ENCODE measurements around the gene CALHM2.

Gene CALHM2

DNA sequence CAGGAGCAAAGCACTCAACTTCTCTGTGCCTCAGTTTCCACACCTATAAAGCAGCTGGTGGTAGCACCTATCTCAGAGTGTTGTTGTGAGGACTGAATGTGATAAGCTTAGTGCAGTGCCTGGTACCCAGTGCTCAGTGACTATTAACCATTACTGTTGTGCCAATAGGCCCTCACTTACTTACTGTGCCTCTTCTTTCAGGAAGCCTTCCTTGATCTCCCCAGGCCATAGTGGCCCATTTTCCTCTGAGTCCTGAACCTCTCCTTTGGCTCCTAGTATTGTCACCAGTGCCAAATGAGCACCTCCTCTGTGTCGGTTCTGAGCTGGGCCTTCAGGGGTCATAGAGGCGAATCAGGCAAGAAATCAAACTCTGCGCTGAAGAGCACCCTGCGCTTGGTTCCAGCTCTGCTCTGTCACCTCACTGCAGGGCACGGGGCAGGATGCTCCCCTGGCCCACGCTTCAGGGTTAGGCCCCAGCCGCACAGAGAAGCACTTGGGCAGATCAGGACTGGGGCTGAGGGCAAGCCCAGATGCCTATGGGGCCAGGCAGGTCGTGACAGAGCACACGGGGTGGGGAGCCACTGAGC, 4.0 kb upstream of the CALHM2 start:
- DNase-seq (ENCODE audit: low read depth, low spot score): no peak
- TF ChIP-seq, protein P1, sequence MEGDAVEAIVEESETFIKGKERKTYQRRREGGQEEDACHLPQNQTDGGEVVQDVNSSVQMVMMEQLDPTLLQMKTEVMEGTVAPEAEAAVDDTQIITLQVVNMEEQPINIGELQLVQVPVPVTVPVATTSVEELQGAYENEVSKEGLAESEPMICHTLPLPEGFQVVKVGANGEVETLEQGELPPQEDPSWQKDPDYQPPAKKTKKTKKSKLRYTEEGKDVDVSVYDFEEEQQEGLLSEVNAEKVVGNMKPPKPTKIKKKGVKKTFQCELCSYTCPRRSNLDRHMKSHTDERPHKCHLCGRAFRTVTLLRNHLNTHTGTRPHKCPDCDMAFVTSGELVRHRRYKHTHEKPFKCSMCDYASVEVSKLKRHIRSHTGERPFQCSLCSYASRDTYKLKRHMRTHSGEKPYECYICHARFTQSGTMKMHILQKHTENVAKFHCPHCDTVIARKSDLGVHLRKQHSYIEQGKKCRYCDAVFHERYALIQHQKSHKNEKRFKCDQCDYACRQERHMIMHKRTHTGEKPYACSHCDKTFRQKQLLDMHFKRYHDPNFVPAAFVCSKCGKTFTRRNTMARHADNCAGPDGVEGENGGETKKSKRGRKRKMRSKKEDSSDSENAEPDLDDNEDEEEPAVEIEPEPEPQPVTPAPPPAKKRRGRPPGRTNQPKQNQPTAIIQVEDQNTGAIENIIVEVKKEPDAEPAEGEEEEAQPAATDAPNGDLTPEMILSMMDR (IDR thresholded peaks at IDR 0.05; ENCODE audit: insufficient read depth, low read length, missing control alignments): no peak
- H3K4me3 ChIP-seq (ENCODE audit: low read depth, low read length): no peak overlapping the region
- POLR2A ChIA-PET: no interaction called here
- CTCF ChIA-PET: interaction anchor here (0.9 to 1.4 kb wide), 4 partner anchors 13 to 29 kb away, joined by 3 to 4 read pairs (median 4); no protein-coding TSS in a partner anchor

DNA sequence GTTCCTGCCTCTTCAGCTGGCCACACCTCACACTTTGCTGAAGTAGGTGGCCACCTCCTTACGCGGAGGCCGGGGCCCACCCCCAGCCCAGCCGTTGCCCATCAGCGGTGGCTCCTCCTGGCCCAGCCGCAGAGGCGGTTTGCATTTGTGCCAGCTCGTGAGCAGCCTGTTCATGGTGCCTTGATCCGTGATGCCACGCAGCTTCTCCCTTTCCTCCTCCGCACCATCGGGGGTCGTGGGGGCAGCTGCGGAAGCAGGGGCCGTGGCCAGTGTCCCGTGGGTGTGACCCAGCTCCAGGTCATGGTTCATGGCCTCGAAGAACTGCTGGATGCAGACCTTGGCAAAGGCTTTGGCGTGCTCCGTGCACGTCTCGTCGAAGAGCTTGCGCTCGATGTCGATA, 3.1 kb upstream of the CALHM2 start:
- H3K4me3 ChIP-seq (ENCODE audit: low read depth, low read length): no peak overlapping the region
- no peak for DNase-seq (ENCODE audit: low read depth, low spot score)
- ChIA-PET POLR2A (no interaction called here), CTCF (interaction anchor here (0.9 to 1.4 kb wide), 3 partner anchors 14 to 27 kb away, joined by 3 to 4 read pairs (median 4); no protein-coding TSS in a partner anchor)
- TF ChIP-seq, protein P1 (IDR thresholded peaks at IDR 0.05; ENCODE audit: insufficient read depth, low read length, missing control alignments): no peak

DNA sequence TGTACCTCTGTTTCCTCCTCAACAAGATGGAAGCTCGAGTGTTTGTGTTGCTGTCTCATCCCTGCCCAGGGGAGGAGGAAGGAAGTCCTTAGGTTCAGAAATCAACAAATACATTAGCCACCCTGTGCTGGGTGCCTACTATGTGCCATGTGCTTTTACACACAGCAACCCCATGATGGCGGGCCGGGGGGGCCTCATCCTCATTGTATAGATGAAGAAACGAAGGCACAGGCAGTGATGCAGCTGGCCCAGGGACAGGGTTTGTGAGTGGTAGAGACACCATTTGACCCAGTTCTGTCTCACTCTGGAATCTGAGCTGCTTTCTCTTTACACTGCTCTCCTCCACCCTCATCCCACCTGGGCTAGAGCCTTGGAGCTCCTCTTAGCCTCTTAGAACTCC, 1.9 kb upstream of the CALHM2 start:
- no peak overlapping the region for H3K4me3 ChIP-seq (ENCODE audit: low read depth, low read length)
- DNase-seq (ENCODE audit: low read depth, low spot score): no peak
- ChIA-PET CTCF (interaction anchor here (1.1 to 6.8 kb wide), 2 partner anchors 27 to 31 kb away, joined by 3 to 84 read pairs; no protein-coding TSS in a partner anchor), POLR2A (no interaction called here)
- TF ChIP-seq, protein P1 (IDR thresholded peaks at IDR 0.05; ENCODE audit: insufficient read depth, low read length, missing control alignments): no peak

DNA sequence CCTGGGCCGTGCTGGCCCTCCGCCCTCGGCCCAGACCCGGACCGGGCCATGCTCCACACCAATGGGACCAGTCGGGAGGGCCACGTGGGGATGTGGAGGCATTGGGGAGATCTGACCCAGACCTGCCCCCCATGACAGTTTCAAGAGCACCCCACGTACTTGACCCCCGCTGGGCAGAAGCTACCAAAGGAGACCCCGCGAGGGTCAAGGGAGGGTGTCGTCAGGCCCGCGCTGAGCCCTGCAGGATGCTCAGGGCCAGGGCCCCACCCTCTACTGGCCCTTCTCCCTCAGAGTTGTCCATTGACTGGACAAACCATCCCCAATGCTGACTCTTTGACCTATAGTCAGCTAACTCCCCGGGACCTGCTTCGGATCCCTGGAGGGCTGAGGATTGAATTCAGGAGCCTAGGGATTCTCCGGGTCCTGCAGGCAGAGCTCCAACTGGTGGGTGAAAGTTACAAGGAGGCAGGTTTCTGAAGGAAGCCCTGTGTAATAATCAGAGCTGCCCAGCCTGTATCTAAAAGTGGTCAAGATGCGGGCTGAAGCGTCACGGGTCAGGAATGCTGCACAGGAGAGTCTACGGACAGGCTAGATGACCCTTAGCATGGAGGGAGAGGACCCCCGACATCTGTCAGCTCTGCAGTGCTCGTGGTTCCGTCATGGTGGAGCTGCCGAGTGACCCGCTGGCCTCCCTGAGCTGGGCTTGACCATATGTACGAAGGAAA, 498 bp upstream of the CALHM2 start:
- no peak for DNase-seq (ENCODE audit: low read depth, low spot score)
- CTCF ChIA-PET: interaction anchor here (0.6 to 6.8 kb wide), 8 partner anchors 10 to 117 kb away, joined by 3 to 84 read pairs (median 4); no protein-coding TSS in a partner anchor
- H3K4me3 ChIP-seq (ENCODE audit: low read depth, low read length): peak overlapping the region; percentile 77
- TF ChIP-seq, protein P1 (IDR thresholded peaks at IDR 0.05; ENCODE audit: insufficient read depth, low read length, missing control alignments): no peak
- POLR2A ChIA-PET: interaction anchor here (0.6 kb wide), 1 partner anchor 50 kb away, joined by 3 read pairs; no protein-coding TSS in a partner anchor

DNA sequence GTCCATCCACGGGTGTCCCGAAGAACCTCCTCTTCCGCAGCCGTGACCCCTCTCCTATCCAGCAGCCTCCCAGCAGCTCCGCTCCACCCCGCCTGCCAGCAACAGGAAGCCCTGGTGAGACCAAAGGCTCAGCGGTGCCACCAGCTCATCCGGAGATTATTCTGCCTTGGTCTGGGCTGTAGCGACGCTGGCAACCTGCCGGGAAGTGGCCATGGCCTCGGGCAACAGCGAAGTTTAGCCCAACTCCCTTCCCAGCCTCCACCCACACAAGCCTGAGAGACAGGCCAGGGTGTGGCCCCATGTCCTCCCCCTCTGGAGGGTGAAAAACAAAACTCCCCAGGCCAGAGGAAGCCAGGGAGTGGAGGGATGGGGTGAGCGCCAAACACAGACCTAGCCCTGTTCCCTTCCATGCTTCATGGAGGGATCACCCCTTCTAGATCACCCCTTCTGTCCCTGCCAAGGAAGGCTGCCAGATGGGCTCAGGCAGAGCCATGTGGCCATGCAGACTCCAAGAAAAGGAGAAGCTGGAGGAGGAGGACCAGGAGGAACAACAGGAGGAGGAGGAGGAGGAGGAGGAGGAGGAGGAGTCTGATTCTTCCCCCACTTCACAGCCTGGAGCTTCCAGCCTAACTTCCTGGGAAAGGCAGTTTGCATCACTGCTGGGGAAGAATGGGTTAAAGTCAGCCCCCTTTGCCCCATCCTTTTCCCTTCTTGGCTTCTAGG, 918 bp downstream of the CALHM2 start:
- DNase-seq (ENCODE audit: low read depth, low spot score): no peak
- H3K4me3 ChIP-seq (ENCODE audit: low read depth, low read length): peak overlapping the region; percentile 77
- TF ChIP-seq, protein P1 (IDR thresholded peaks at IDR 0.05; ENCODE audit: insufficient read depth, low read length, missing control alignments): no peak
- CTCF ChIA-PET: interaction anchor here (0.8 to 6.8 kb wide), 8 partner anchors 12 to 91 kb away, joined by 3 to 84 read pairs (median 6); no protein-coding TSS in a partner anchor
- POLR2A ChIA-PET: interaction anchor here (0.7 to 1.2 kb wide), 2 partner anchors 9 to 42 kb away, joined by 3 to 4 read pairs; partner anchors contain the start of gene NEURL1
